ENCODE measurements around the gene LMBR1. TPM values are rescaled to one million over a fixed set of nuclear protein-coding genes. Genes with fewer than 3 reads are reported as not detected.

Gene LMBR1
- total RNA-seq, 1 donor from 2014 or later: 69.1 TPM

DNA sequence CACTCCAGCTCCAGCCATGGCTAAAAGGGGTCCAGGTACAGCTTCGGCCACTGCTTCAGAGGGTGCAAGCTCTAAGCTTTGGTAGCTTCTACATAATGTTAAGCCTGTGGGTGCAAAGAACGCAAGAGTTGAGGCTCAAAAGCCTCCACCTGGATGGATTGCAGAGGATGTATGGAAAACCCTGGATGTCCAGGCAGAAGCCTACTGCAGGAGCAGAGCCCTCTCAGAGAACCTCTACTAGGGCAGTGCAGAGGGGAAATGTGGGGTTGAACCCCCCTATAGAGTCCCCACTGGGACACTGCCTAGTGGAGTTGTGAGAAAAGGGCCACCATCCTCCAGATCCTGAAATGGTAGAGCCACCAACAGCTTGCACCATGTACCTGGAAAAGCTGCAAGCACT lies 263.1 kb downstream of the LMBR1 start:
- no peak overlapping the region for H3K27ac Mint-ChIP-seq
- H3K4me3 Mint-ChIP-seq: no peak overlapping the region
- TF ChIP-seq, protein P1, sequence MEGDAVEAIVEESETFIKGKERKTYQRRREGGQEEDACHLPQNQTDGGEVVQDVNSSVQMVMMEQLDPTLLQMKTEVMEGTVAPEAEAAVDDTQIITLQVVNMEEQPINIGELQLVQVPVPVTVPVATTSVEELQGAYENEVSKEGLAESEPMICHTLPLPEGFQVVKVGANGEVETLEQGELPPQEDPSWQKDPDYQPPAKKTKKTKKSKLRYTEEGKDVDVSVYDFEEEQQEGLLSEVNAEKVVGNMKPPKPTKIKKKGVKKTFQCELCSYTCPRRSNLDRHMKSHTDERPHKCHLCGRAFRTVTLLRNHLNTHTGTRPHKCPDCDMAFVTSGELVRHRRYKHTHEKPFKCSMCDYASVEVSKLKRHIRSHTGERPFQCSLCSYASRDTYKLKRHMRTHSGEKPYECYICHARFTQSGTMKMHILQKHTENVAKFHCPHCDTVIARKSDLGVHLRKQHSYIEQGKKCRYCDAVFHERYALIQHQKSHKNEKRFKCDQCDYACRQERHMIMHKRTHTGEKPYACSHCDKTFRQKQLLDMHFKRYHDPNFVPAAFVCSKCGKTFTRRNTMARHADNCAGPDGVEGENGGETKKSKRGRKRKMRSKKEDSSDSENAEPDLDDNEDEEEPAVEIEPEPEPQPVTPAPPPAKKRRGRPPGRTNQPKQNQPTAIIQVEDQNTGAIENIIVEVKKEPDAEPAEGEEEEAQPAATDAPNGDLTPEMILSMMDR (conservative IDR thresholded peaks at IDR 0.05): no peak
- no peak for DNase-seq (ENCODE audit: extremely low spot score, unreplicated experiment)
- no peaks in the 10 kb centered on the region for H3K27me3 Mint-ChIP-seq
- H3K4me1 Mint-ChIP-seq (ENCODE audit: unreplicated experiment): no peaks in the 10 kb centered on the region
- H3K9me3 Mint-ChIP-seq: peaks cover 12% of the 10 kb centered on the region
- H3K36me3 Mint-ChIP-seq: no peaks in the 10 kb centered on the region

DNA sequence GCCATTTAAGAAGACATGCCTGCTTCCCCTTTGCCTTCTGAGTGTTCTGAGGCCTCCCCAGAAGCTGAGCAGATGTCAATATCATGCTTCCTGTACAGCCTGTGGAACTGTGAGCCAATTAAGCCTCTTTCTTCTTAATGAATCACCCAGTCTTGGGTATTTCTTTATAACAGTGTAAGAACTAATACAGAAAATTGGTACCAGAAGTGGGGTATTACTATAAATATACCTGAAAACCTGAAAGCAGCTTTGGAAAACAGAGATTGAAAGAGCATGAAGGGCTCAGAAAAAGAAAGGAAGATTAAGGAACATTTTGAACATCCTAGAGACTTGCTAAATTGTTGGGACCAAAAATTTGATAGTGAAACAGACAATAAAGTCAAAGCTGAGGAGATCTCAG lies 264.4 kb downstream of the LMBR1 start:
- H3K27me3 Mint-ChIP-seq: no peaks in the 10 kb centered on the region
- no peak overlapping the region for H3K27ac Mint-ChIP-seq
- peaks cover 12% of the 10 kb centered on the region for H3K9me3 Mint-ChIP-seq
- DNase-seq (ENCODE audit: extremely low spot score, unreplicated experiment): no peak
- no peaks in the 10 kb centered on the region for H3K4me1 Mint-ChIP-seq (ENCODE audit: unreplicated experiment)
- TF ChIP-seq, protein P1 (conservative IDR thresholded peaks at IDR 0.05): no peak
- no peaks in the 10 kb centered on the region for H3K36me3 Mint-ChIP-seq
- no peak overlapping the region for H3K4me3 Mint-ChIP-seq

Other genes with a start within 250 kb of the LMBR1 start
- 22.3 and 26.9 TPM in 2 replicates for gene NOM1, start 56.5 kb upstream of the LMBR1 start, total RNA-seq (ENCODE audit: low replicate concordance)
- gene MNX1, start 117.5 kb upstream of the LMBR1 start, total RNA-seq (ENCODE audit: low replicate concordance): 14.9 and 27.0 TPM in 2 replicates
- gene UBE3C, start 245.7 kb upstream of the LMBR1 start, total RNA-seq (ENCODE audit: low replicate concordance): 51.6 and 59.3 TPM in 2 replicates

All from type B pancreatic cell (in vitro differentiated cells).